ENCODE measurements around the gene AP2B1.

AP2B1 gene

GRCh38 chr17:35651467-35651866, 64.3 kb downstream of the AP2B1 start:
- no peak for TF ChIP-seq CTCF (IDR thresholded peaks at IDR 0.05; ENCODE audit: control insufficient read depth, extremely low read depth, insufficient read depth)
- no peak for DNase-seq (ENCODE audit: low read depth)
- H3K4me3 ChIP-seq (ENCODE audit: low read depth, low read length), result no peak overlapping the region

GRCh38 chr17:35653619-35654361, 66.7 kb downstream of the AP2B1 start:
- TF ChIP-seq CTCF (IDR thresholded peaks at IDR 0.05; ENCODE audit: control insufficient read depth, extremely low read depth, insufficient read depth), result no peak
- H3K4me3 ChIP-seq (ENCODE audit: low read depth, low read length), result no peak overlapping the region
- no peak for DNase-seq (ENCODE audit: low read depth)

DNA sequence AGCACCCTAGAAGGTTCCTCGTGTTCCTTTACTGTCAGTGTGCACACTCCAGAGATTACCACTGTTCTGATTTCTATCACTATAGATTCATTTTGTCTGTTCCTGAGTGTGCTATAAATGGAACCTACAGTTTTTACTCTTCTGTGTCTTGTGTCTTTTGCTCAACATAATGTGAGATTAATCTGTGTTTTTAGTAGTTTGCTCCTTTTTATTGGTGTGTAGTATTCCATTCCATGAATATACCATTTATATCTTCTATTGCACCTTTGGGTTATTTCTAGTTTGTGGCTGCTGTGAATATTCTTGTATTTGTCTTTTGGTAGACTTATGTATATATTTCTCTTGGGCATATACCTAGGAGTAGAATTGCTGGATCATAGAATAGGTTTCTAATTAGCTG, 68.2 kb downstream of the AP2B1 start:
- DNase-seq (ENCODE audit: low read depth), result no peak
- no peak overlapping the region for H3K4me3 ChIP-seq (ENCODE audit: low read depth, low read length)
- TF ChIP-seq CTCF (IDR thresholded peaks at IDR 0.05; ENCODE audit: control insufficient read depth, extremely low read depth, insufficient read depth), result no peak

DNA sequence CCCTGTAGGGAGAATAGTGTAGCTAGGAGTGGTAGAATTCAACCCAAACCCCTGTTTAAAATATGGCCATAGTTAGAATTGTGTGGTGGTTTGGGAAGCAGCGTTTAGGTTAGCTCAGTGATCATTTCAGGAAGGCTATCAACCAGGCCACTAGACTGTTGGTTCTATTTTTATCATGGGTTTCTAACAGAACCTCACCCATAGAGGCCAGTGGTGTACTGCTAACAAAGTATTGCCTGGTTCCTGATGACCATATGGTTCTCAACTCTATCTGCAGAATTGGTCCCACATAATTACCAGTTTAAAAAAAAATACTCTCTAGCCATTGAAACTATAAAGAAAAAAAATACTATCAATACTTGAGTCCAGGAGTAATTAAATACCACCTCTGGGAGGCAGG, 73.8 kb downstream of the AP2B1 start:
- no peak for DNase-seq (ENCODE audit: low read depth)
- no peak for TF ChIP-seq CTCF (IDR thresholded peaks at IDR 0.05; ENCODE audit: control insufficient read depth, extremely low read depth, insufficient read depth)
- H3K4me3 ChIP-seq (ENCODE audit: low read depth, low read length), result no peak overlapping the region

- TF ChIP-seq CTCF (IDR thresholded peaks at IDR 0.05; ENCODE audit: control insufficient read depth, extremely low read depth, insufficient read depth), result no peak
- no peak overlapping the region for H3K4me3 ChIP-seq (ENCODE audit: low read depth, low read length)
Observed at GRCh38 chr17:35664685-35665084, 77.6 kb downstream of the AP2B1 start.

GRCh38 chr17:35665662-35666061, 78.5 kb downstream of the AP2B1 start:
- TF ChIP-seq CTCF (IDR thresholded peaks at IDR 0.05; ENCODE audit: control insufficient read depth, extremely low read depth, insufficient read depth), result no peak
- DNase-seq (ENCODE audit: low read depth), result no peak
- no peak overlapping the region for H3K4me3 ChIP-seq (ENCODE audit: low read depth, low read length)

More at GRCh38 chr17:35664685-35665084, 77.6 kb downstream of the AP2B1 start:
- no peak for DNase-seq (ENCODE audit: low read depth)

GRCh38 chr17:35666070-35666469, 78.9 kb downstream of the AP2B1 start:
- DNase-seq (ENCODE audit: low read depth), result no peak

More at GRCh38 chr17:35666070-35666469, 78.9 kb downstream of the AP2B1 start:
- no peak for TF ChIP-seq CTCF (IDR thresholded peaks at IDR 0.05; ENCODE audit: control insufficient read depth, extremely low read depth, insufficient read depth)
- H3K4me3 ChIP-seq (ENCODE audit: low read depth, low read length), result no peak overlapping the region
